OCI-LY7 (cell line): ENCODE results near the gene ABCA13. TPM values are rescaled to one million over a fixed set of nuclear protein-coding genes. Genes with fewer than 3 reads are reported as not detected.

Experiments
- BruUV-seq: library from RNA; stranded (reverse); fragments of 400-500 nt; replicated peaks from 2 replicates; lab custom pipeline; 2021; lab: Mats Ljungman, UMichigan
- CTCF ChIA-PET: fragments of 300-600 bp; sonication (Branson Sonifier 250); formaldehyde crosslinking; loops from one replicate; lab custom pipeline; 2022; ENCODE audit warnings: antibody characterized with exemption; ENCODE audit not compliant: unreplicated experiment; lab: Charles Lee
- POLR2A ChIA-PET: fragments of 300-600 bp; sonication (Branson Sonifier 250); formaldehyde crosslinking; loops from one replicate; lab custom pipeline; 2022; ENCODE audit warnings: antibody characterized with exemption; lab: Charles Lee
- DNase-seq: peaks from one replicate; pipeline ENCODE4 v3.0.0-alpha.2; 2015; ENCODE audit warnings: low spot score
- H2AFZ ChIP-seq: fragments of 200-600 bp; sonication (generic), shearing (Covaris generic); 2 replicates; pipeline ENCODE4 v1.6.1; 2014; ENCODE audit warnings: mild to moderate bottlenecking, antibody characterized with exemption, low read length, moderate library complexity
- H3K27ac ChIP-seq: fragments of 200-600 bp; sonication (generic); 2 replicates; pipeline ENCODE4 v1.5.1; 2014; ENCODE audit warnings: mixed run types, low read depth, mild to moderate bottlenecking, moderate library complexity, low read length, inconsistent platforms; ENCODE audit not compliant: poor library complexity, severe bottlenecking
- H3K36me3 ChIP-seq: fragments of 200-600 bp; sonication (generic); 2 replicates; pipeline ENCODE4 v1.6.1; 2014; ENCODE audit warnings: mild to moderate bottlenecking, antibody characterized with exemption, low read length, moderate library complexity, mixed read lengths; ENCODE audit not compliant: insufficient read depth
- H3K4me1 ChIP-seq: fragments of 200-600 bp; sonication (generic); 2 replicates; pipeline ENCODE4 v1.5.1; 2014; ENCODE audit warnings: mild to moderate bottlenecking, low read length; ENCODE audit not compliant: insufficient read depth, poor library complexity, severe bottlenecking
- H3K4me2 ChIP-seq: fragments of 200-600 bp; sonication (generic); 2 replicates; pipeline ENCODE4 v1.6.1; 2014; ENCODE audit warnings: mild to moderate bottlenecking, low read length
- H3K4me3 ChIP-seq: fragments of 200-600 bp; sonication (generic); 2 replicates; pipeline ENCODE4 v1.5.1; 2014; ENCODE audit warnings: mild to moderate bottlenecking, low read depth, low read length; ENCODE audit not compliant: poor library complexity, severe bottlenecking
- H3K79me2 ChIP-seq: fragments of 200-600 bp; sonication (generic); 2 replicates; pipeline ENCODE4 v1.6.1; 2016; ENCODE audit warnings: low read depth, mild to moderate bottlenecking, low read length, moderate library complexity, mixed read lengths; ENCODE audit not compliant: insufficient read depth
- H3K9me2 ChIP-seq: fragments of 200-600 bp; sonication (generic); 2 replicates; pipeline ENCODE4 v1.6.1; 2016; ENCODE audit warnings: mild to moderate bottlenecking, low read length, mixed read lengths; ENCODE audit not compliant: insufficient read depth
- H3K9me3 ChIP-seq: fragments of 200-600 bp; sonication (generic); 2 replicates; pipeline ENCODE4 v1.6.1; 2014; ENCODE audit warnings: mild to moderate bottlenecking, mixed run types, low read length, mixed read lengths
- H4K20me1 ChIP-seq: fragments of 200-600 bp; sonication (generic); 2 replicates; pipeline ENCODE4 v1.6.1; 2014; ENCODE audit warnings: mild to moderate bottlenecking, antibody characterized with exemption, low read length, moderate library complexity, mixed read lengths; ENCODE audit not compliant: insufficient read depth
- EZH2phosphoT487 ChIP-seq: fragments of 200-600 bp; sonication (generic); IDR thresholded peaks from 2 replicates; pipeline ENCODE4 v1.6.1; 2018; ENCODE audit warnings: low read depth, borderline replicate concordance, mild to moderate bottlenecking, mixed run types, antibody characterized with exemption, low read length, moderate library complexity, mixed read lengths
- intact Hi-C: fragments of 100-400 bp; cut with micrococcal nuclease; formaldehyde crosslinking; loops from one replicate; pipeline ENCODE4 v1.10.0; 2022; ENCODE audit not compliant: unreplicated experiment
- total RNA-seq, 2 experiments: library from RNA; depleted of rRNA in 1 of 2; stranded (reverse); fragments of >200 nt in 1 of 2; shearing (Covaris generic) in 1 of 2; gene quantifications; 2 replicates each; pipeline ENCODE4 v1.2.3, GENCODE V29; 2014 to 2022
- TF ChIP-seq, protein P1 (sequence below): fragments of 200-600 bp; sonication (generic); conservative IDR thresholded peaks from 2 replicates; pipeline ENCODE4 v1.5.1; 2014; ENCODE audit warnings: mild to moderate bottlenecking, antibody characterized with exemption, low read length, moderate library complexity, mixed read lengths

ABCA13 gene
- total RNA-seq, 2 experiments from 2014 or later: not detected

DNA sequence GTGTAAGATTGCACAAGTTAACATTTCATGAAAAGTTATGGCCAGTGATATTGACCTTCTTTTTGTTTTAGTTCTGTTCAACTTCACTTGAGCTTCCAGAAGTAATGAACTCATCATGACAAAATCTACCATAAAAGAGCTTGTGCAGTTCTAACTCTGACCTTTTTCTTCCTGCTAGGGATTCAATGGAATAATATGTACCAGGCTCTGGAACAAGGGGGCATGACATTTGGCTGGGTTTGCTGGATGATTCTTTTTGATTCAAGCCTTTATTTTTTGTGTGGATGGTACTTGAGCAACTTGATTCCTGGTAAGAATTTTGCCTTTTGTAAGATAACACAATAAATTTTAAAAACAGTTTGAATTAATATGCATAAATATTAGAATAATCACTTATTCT, 205.0 kb downstream of the ABCA13 start:
- TF ChIP-seq, protein P1, sequence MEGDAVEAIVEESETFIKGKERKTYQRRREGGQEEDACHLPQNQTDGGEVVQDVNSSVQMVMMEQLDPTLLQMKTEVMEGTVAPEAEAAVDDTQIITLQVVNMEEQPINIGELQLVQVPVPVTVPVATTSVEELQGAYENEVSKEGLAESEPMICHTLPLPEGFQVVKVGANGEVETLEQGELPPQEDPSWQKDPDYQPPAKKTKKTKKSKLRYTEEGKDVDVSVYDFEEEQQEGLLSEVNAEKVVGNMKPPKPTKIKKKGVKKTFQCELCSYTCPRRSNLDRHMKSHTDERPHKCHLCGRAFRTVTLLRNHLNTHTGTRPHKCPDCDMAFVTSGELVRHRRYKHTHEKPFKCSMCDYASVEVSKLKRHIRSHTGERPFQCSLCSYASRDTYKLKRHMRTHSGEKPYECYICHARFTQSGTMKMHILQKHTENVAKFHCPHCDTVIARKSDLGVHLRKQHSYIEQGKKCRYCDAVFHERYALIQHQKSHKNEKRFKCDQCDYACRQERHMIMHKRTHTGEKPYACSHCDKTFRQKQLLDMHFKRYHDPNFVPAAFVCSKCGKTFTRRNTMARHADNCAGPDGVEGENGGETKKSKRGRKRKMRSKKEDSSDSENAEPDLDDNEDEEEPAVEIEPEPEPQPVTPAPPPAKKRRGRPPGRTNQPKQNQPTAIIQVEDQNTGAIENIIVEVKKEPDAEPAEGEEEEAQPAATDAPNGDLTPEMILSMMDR: no peak
- TF ChIP-seq EZH2phosphoT487: no peak
- DNase-seq: no peak
- Histone ChIP-seq H3K9me2 (no peaks in the 10 kb centered on the region), H3K4me3 (no peak overlapping the region), H4K20me1 (no peaks in the 10 kb centered on the region), H3K4me2 (no peak overlapping the region), H3K36me3 (no peaks in the 10 kb centered on the region), H3K4me1 (no peaks in the 10 kb centered on the region), H3K9me3 (no peaks in the 10 kb centered on the region), H3K79me2 (no peaks in the 10 kb centered on the region), H2AFZ (no peak overlapping the region), H3K27ac (no peak overlapping the region)
- POLR2A ChIA-PET: no interaction called here
- no TSS peak for BruUV-seq
- intact Hi-C loops: no loop called here
- CTCF ChIA-PET: no interaction called here

DNA sequence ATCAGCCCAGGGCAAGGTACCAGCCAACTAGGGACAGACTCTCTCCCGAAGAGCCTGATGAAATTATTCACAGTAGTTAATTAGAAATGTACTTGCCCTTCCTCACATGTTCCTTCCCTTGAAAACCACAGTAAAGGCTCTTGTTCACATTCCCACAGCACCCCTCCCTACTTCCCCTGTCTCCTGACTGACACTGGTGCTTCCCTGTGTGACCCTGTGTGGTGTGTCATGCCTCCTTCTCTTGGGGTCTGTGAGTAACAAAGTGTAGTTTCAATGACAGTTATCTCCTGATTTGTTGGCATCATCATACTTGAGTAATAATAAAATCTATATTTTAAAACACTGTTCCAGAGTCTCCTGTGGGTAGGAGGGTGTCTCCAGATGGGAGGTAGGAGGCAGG, 209.7 kb downstream of the ABCA13 start:
- intact Hi-C loops: no loop called here
- POLR2A ChIA-PET: no interaction called here
- DNase-seq: no peak
- Histone ChIP-seq H4K20me1 (no peaks in the 10 kb centered on the region), H3K27ac (no peak overlapping the region), H3K79me2 (no peaks in the 10 kb centered on the region), H2AFZ (no peak overlapping the region), H3K4me2 (no peak overlapping the region), H3K4me3 (no peak overlapping the region), H3K9me3 (no peaks in the 10 kb centered on the region), H3K4me1 (no peaks in the 10 kb centered on the region), H3K9me2 (no peaks in the 10 kb centered on the region), H3K36me3 (no peaks in the 10 kb centered on the region)
- CTCF ChIA-PET: no interaction called here
- BruUV-seq: no TSS peak
- TF ChIP-seq EZH2phosphoT487: no peak
- TF ChIP-seq, protein P1: no peak

DNA sequence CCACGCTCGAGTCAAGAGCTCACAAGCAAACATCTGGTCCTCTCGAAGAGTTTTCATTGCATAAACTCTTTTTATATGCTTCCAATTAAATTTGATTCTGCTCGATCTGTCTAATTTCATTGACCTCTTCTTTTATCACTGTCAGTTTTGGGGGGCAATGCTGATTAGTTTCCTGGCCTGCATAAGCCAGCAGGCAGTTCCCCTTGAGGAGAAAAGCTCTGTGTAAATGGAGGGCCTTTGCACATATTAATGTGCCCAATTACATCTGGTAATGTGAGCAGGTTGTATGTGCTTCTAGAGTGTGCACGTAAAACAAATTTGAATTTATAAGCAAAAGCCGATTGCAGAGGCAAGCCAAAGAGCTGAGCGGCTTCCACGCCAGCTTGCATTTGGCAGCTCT, 210.3 kb downstream of the ABCA13 start:
- no peak for DNase-seq
- BruUV-seq: no TSS peak
- H3K79me2 ChIP-seq: no peaks in the 10 kb centered on the region

More for the DNA sequence above, 210.3 kb downstream of the ABCA13 start:
- H3K27ac ChIP-seq: no peak overlapping the region
- no peak overlapping the region for H3K4me3 ChIP-seq
- intact Hi-C loops: no loop called here
- ChIA-PET CTCF (no interaction called here), POLR2A (no interaction called here)
- no peaks in the 10 kb centered on the region for H4K20me1 ChIP-seq
- H3K9me2 ChIP-seq: no peaks in the 10 kb centered on the region
- H3K4me2 ChIP-seq: no peak overlapping the region
- H2AFZ ChIP-seq: no peak overlapping the region
- TF ChIP-seq EZH2phosphoT487: no peak
- TF ChIP-seq, protein P1: no peak
- no peaks in the 10 kb centered on the region for H3K4me1 ChIP-seq
- no peaks in the 10 kb centered on the region for H3K9me3 ChIP-seq
- no peaks in the 10 kb centered on the region for H3K36me3 ChIP-seq
